Aorta (tissue), 5 donors: ENCODE data around the gene RRP1B. TPM values are rescaled to one million over a fixed set of nuclear protein-coding genes. Genes with fewer than 3 reads are reported as not detected.
A peak's percentile ranks its signal among the peaks of the same experiment; 100 is the strongest.

Source experiments
- ATAC-seq: fragments of 200-7000 bp; cut with Tn5 transposase; one replicate; pipeline ENCODE4 v1.9.1; 2022; ENCODE audit warnings: moderate library complexity; ENCODE audit not compliant: low FRiP score
- DNase-seq, 2 donors: peaks; one replicate each; pipeline ENCODE4 v3.0.0-alpha.2; 2020
- H3K27ac ChIP-seq, 2 donors: one replicate each; pipeline ENCODE4 v1.5.1; 2013; ENCODE audit warnings: low read length in 2 of 2, mild to moderate bottlenecking in 2 of 2, moderate library complexity in 2 of 2, control low read depth in 1 of 2, inconsistent platforms in 1 of 2, low read depth in 1 of 2
- H3K27me3 ChIP-seq, 2 donors: one replicate each; pipeline ENCODE4 v1.6.1; 2013; ENCODE audit warnings: control low read depth in 1 of 2, low read length in 1 of 2, mild to moderate bottlenecking in 1 of 2, moderate library complexity in 1 of 2; ENCODE audit not compliant: insufficient read depth in 2 of 2, control insufficient read depth in 1 of 2
- H3K36me3 ChIP-seq, 2 donors: one replicate each; pipeline ENCODE4 v1.6.1; 2013; ENCODE audit warnings: control low read depth in 1 of 2, low read length in 1 of 2, mild to moderate bottlenecking in 1 of 2; ENCODE audit not compliant: insufficient read depth in 2 of 2, control insufficient read depth in 1 of 2
- H3K4me1 ChIP-seq, 2 donors: one replicate each; pipeline ENCODE4 v1.6.1; 2013; ENCODE audit warnings: low read length in 2 of 2, control low read depth in 1 of 2, mild to moderate bottlenecking in 1 of 2, moderate library complexity in 1 of 2; ENCODE audit not compliant: insufficient read depth in 2 of 2, control insufficient read depth in 1 of 2
- H3K4me3 ChIP-seq, 2 donors: one replicate each; pipeline ENCODE4 v1.5.1; 2013; ENCODE audit warnings: low read length in 2 of 2, control low read depth in 1 of 2, mild to moderate bottlenecking in 1 of 2
- H3K9me3 ChIP-seq: one replicate; pipeline ENCODE4 v1.6.1; 2013; ENCODE audit warnings: mild to moderate bottlenecking, low read length; ENCODE audit not compliant: control insufficient read depth
- WGBS, 2 donors: extraction: QIAGEN DNeasy Blood & Tissue Kit; methylation state at CpG; one replicate each; pipeline ENCODE4 v1.1.7; 2013; 5-methylcytosine and 5-hydroxymethylcytosine counted together
- intact Hi-C, 2 donors: fragments of 100-400 bp; cut with DNase I; formaldehyde crosslinking; loops; one replicate each; pipeline versions ENCODE4 v1.14.2 to v1.15.0; 2022
- polyA plus RNA-seq, 2 donors: library from polyadenylated mRNA; stranded (reverse); fragments of 200-250 nt; gene quantifications; one replicate each; pipeline ENCODE4 v1.2.3, GENCODE V29; 2013
- total RNA-seq, 2 donors: library from RNA; stranded (reverse); fragmentation: NEBNext Ultra II Directional; extraction: Animal tissue kit (Norgen Biotek cat#: 25700); gene quantifications; one replicate each; pipeline ENCODE4 v1.2.1, GENCODE V29; 2021
- donor health status: healthy with polysubstance abuse.
- donor health status: Bipolar disorder and iron deficiency.
- donor health status: DM: no; HTN: no; CAD: no.
- donor health status: DM: no; HTN: no; CAD: no.
- donor health status: DM: yes; HTN: yes; CAD: no.

Gene RRP1B
- total and polyA plus RNA-seq, 4 donors = 4.9 to 16.4 (median 10.9) TPM

- H3K27ac ChIP-seq = no peak overlapping the region
- H3K9me3 ChIP-seq = no peaks in the 10 kb centered on the region
- H3K4me1 ChIP-seq = no peaks in the 10 kb centered on the region
- H3K36me3 ChIP-seq = peaks cover 8 to 10% of the 10 kb centered on the region in 2 donors
- 92 to 96% methylated on average over 7 of the region's 7 CpGs for WGBS, 2 donors
- DNase-seq (no peak), ATAC-seq (no peak)
- intact Hi-C loops = no loop called here
- H3K27me3 ChIP-seq = no peaks in the 10 kb centered on the region
- H3K4me3 ChIP-seq = no peak overlapping the region
Observed at GRCh38 chr21:43690346-43690745, 31.0 kb downstream of the RRP1B start.

- intact Hi-C loops = no loop called here
- Histone ChIP-seq H3K27ac (no peak overlapping the region), H3K4me3 (no peak overlapping the region), H3K36me3 (peaks cover 4 to 7% of the 10 kb centered on the region in 2 donors), H3K4me1 (no peaks in the 10 kb centered on the region), H3K27me3 (no peaks in the 10 kb centered on the region), H3K9me3 (no peaks in the 10 kb centered on the region)
- WGBS, 2 donors = 96% methylated on average over 25 of the region's 25 CpGs
- DNase-seq (no peak), ATAC-seq (no peak)
Observed at GRCh38 chr21:43691086-43691795, 31.9 kb downstream of the RRP1B start.

GRCh38 chr21:43691801-43692200 is 32.4 kb downstream of the RRP1B start:
- intact Hi-C loops = no loop called here
- H3K9me3 ChIP-seq = no peaks in the 10 kb centered on the region
- peaks cover 4 to 7% of the 10 kb centered on the region in 2 donors for H3K36me3 ChIP-seq
- DNase-seq = no peak
- no peak overlapping the region for H3K4me3 ChIP-seq
- WGBS, 2 donors = 90 to 98% methylated on average over 10 of the region's 10 CpGs
- H3K27me3 ChIP-seq = no peaks in the 10 kb centered on the region
- no peak overlapping the region for H3K27ac ChIP-seq
- no peaks in the 10 kb centered on the region for H3K4me1 ChIP-seq
- ATAC-seq = no peak

DNA sequence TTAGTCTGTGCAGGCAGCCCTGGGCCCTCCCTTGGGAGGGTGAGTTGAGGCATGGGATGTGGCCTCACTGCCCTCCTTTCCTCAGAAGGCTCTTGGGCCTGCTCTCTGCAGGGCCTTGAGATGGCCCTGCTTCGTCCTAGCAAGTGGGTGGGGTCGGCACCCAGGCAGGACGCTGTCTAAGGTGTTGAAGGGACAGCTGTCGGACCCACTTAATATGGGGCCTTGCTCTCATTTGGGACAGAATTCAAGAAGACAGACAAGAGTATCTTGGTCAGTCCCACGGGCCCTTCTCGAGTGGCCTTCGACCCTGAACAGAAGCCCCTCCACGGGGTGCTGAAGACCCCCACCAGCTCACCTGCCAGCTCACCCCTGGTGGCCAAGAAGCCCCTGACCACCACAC is 33.6 kb downstream of the RRP1B start:
- Histone ChIP-seq H3K27me3 (no peaks in the 10 kb centered on the region), H3K27ac (no peak overlapping the region), H3K4me1 (no peaks in the 10 kb centered on the region), H3K36me3 (peaks cover 0 to 6% of the 10 kb centered on the region in 2 donors), H3K4me3 (no peak overlapping the region), H3K9me3 (no peaks in the 10 kb centered on the region)
- DNase-seq (peak in 1 of 2 donors; percentile 31), ATAC-seq (no peak)
- 91 to 92% methylated on average over 8 of the region's 8 CpGs for WGBS, 2 donors
- intact Hi-C loops = no loop called here

GRCh38 chr21:43693981-43694380 is 34.6 kb downstream of the RRP1B start:
- intact Hi-C loops = no loop called here
- no peak for ATAC-seq
- Histone ChIP-seq H3K4me1 (no peaks in the 10 kb centered on the region), H3K27ac (no peak overlapping the region), H3K9me3 (no peaks in the 10 kb centered on the region), H3K36me3 (peaks cover 0 to 6% of the 10 kb centered on the region in 2 donors), H3K4me3 (no peak overlapping the region), H3K27me3 (no peaks in the 10 kb centered on the region)
- WGBS, 2 donors = 91 to 94% methylated on average over 23 of the region's 23 CpGs
- DNase-seq = no peak

GRCh38 chr21:43694437-43695079 is 35.2 kb downstream of the RRP1B start:
- ATAC-seq (no peak), DNase-seq (no peak)
- Histone ChIP-seq H3K36me3 (peaks cover 0 to 6% of the 10 kb centered on the region in 2 donors), H3K4me1 (no peaks in the 10 kb centered on the region), H3K4me3 (no peak overlapping the region), H3K9me3 (no peaks in the 10 kb centered on the region), H3K27me3 (no peaks in the 10 kb centered on the region), H3K27ac (no peak overlapping the region)
- WGBS, 2 donors = 90 to 92% methylated on average over 27 of the region's 27 CpGs
- intact Hi-C loops = loop anchor here in 1 of 2 donors (5.0 kb wide), 1 partner anchor 38 kb away; no protein-coding TSS in a partner anchor

DNA sequence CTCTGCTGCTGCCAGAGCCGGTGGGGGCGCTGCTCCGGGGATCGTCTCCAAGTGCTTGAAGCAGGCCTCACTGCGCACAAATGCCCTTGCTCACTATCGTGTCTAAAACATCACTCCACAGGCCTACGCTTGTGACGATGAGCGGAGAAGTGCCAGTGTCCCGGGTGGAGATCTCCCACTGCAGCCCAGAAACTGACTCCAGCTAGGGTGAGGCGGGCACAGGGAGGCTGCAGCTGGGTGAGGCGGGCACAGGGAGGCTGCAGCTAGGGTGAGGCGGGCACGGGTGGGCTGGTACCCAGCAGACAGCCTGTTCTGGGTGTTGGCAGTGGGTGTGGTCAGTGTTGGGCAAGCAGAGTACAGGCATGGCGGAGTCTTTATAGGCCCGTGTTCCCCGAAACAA is 36.9 kb downstream of the RRP1B start:
- Histone ChIP-seq H3K4me3 (no peak overlapping the region), H3K36me3 (peaks cover 0 to 3% of the 10 kb centered on the region in 2 donors), H3K27me3 (no peaks in the 10 kb centered on the region), H3K27ac (no peak overlapping the region), H3K9me3 (no peaks in the 10 kb centered on the region), H3K4me1 (no peaks in the 10 kb centered on the region)
- ATAC-seq (no peak), DNase-seq (peak in 1 of 2 donors; percentile 61)
- 91 to 92% methylated on average over 17 of the region's 17 CpGs for WGBS, 2 donors
- intact Hi-C loops = loop anchor here in 1 of 2 donors (5.0 kb wide), 1 partner anchor 36 kb away; no protein-coding TSS in a partner anchor

- no peaks in the 10 kb centered on the region for H3K27me3 ChIP-seq
- ATAC-seq (no peak), DNase-seq (peak in 1 of 2 donors; percentile 15)
- intact Hi-C loops = loop anchor here in 1 of 2 donors (5.0 kb wide), 1 partner anchor 34 kb away; no protein-coding TSS in a partner anchor
- H3K36me3 ChIP-seq = peaks cover 0 to 3% of the 10 kb centered on the region in 2 donors
- 88% methylated on average over 11 of the region's 11 CpGs for WGBS, 2 donors
- H3K27ac ChIP-seq = no peak overlapping the region
- no peaks in the 10 kb centered on the region for H3K9me3 ChIP-seq
- no peaks in the 10 kb centered on the region for H3K4me1 ChIP-seq
- no peak overlapping the region for H3K4me3 ChIP-seq
Observed at GRCh38 chr21:43697758-43698643, 38.6 kb downstream of the RRP1B start.
